CD4-positive, alpha-beta T cell treated with Interleukin-21 for 1 hour (primary cell): ENCODE measurements around the gene LAMB3.
A peak's percentile ranks its signal among the peaks of the same experiment; 100 is the strongest.
"Not testable (repeated sequence)": the region's sequence is repeated elsewhere in the genome, so short reads cannot be mapped to it uniquely, and the experiment has no call there.

Experiments used
- DNase-seq: peaks from one replicate; pipeline ENCODE4 v3.0.0-alpha.2; 2020

The LAMB3 gene

GRCh38 chr1:209652121-209652735 lies at the start of gene LAMB3:
LAMB3 (minus strand) TSS chr1:209652425; CDS start chr1:209650944, 1,481 bp downstream.
- no peak for DNase-seq

DNA sequence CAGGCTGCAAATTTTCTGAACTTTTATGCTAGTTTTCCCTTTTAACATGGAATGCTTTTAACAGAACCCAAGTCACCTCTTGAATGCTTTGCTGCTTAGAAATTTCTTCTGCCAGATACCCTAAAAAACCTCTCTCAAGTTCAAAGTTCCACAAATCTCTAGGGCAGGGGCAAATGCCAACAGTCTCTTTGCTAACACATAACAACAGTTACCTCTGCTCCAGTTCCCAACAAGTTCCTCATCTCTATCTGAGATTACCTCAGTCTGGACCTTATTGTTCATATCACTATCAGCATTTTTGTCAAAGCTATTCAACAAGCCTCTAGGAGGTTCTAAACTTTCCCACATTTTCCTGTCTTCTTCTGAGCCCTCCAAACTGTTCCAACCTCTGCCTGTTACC lies 48.5 kb upstream of the LAMB3 start:
- DNase-seq = not testable (repeated sequence)

DNA sequence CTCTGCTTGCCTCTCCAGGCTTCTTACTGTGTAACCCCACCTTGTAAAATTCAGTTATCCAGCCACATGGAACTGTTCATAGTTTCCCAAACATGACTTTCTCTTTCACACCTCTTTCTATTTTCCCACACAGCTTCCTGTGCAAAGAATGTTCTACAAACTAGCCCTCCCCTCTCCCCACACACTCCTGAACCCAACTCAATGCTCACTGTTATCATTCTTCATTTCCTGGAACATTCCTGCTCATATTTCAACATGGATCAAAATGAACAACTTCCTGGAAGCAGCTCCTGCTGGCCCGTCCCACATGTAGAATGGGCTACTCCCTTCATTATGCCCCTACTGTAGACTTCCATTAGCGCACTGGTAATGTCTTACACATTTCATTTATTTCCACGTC lies 44.9 kb upstream of the LAMB3 start:
- DNase-seq = no peak

GRCh38 chr1:209696673-209697072 lies 44.4 kb upstream of the LAMB3 start:
- DNase-seq = no peak

DNA sequence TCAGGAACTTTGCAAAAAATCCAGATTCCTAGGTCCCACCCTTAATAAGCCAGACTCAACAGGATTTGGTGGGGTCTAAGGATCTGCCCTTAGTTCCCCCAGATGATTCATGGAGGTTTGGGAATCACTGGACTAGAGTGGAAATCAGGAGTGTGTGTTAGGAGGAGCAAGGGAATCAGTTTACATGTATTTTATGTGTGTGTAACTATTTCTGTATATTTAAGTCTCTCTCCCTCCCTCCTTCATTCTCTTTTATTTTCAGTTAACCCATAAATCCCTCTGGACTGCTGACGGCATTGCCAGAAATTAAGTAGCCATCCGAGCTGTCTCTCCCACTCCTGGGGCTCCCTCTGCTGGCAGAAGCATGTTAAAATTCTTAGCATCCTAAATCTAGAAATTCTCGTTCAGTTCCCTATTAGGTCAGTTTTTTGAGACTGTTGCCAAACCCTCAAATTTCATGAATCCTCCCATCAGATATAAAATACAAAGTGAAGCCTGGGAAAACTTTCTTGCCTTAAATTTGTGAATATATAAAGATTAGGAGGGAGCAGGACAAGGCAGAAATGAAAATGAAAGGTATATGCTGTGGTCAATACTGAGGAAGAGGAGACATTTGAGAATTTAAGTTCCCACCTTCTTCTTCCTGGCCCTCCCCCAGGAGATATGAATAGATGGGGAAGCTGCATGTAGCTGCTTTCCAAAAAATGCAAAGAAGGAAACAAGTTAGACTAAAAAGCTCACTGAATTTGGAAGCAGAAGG lies 40.7 kb upstream of the LAMB3 start:
- DNase-seq = peak; percentile 74

GRCh38 chr1:209692296-209692695 lies 40.1 kb upstream of the LAMB3 start:
- no peak for DNase-seq

- DNase-seq = no peak
Measured at GRCh38 chr1:209691237-209691636, 39.0 kb upstream of the LAMB3 start.

GRCh38 chr1:209689477-209689876 lies 37.3 kb upstream of the LAMB3 start:
- no peak for DNase-seq

GRCh38 chr1:209688746-209689234 lies 36.6 kb upstream of the LAMB3 start:
- no peak for DNase-seq

- no peak for DNase-seq
Measured at GRCh38 chr1:209686322-209686721, 34.1 kb upstream of the LAMB3 start.

DNA sequence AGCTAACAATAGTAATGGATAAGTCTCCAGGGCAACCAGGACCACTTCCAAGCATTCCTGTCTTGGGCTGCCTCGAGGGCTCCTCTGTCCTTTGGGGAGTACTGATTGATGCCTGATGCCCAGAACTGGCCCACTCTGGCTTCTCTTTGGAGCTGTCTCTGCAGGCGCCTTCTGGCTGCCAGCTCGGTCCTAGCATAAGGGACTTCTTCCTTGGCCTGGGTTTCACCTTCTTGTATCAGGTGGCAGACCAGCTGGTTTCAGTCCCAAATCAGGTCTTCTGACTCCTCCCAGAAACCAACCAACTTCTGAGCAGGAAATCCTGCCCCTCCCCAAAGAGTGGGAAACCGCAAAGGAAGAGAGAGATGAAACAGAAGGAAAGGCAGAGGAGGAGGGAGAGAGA lies 33.6 kb upstream of the LAMB3 start:
- peak; percentile 62 for DNase-seq

DNA sequence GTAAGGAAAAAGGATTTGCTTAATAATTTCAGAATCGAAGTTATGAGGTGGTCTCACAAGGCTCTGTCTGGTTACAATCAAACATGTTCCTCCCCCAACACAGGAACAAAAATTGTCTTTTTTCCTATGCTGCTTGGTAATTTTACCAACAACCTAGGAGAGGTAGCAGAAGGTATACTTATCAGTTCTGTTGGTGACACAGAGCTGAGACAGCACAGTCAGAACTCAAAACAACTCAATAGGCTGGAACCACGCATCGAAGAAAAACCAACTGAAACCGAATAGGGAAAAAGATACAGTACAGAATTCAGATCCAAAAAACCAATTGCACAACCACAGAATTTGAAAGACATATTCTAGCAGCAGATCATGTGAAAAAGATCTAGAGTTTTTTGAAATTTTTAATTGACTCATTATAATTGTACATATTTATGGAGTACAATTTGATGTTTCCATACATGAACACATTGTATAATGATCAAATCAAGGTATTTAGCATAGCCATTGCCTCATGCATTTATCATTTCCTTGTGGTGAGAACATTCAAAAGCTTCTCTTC lies 26.8 kb upstream of the LAMB3 start:
- no peak for DNase-seq

DNA sequence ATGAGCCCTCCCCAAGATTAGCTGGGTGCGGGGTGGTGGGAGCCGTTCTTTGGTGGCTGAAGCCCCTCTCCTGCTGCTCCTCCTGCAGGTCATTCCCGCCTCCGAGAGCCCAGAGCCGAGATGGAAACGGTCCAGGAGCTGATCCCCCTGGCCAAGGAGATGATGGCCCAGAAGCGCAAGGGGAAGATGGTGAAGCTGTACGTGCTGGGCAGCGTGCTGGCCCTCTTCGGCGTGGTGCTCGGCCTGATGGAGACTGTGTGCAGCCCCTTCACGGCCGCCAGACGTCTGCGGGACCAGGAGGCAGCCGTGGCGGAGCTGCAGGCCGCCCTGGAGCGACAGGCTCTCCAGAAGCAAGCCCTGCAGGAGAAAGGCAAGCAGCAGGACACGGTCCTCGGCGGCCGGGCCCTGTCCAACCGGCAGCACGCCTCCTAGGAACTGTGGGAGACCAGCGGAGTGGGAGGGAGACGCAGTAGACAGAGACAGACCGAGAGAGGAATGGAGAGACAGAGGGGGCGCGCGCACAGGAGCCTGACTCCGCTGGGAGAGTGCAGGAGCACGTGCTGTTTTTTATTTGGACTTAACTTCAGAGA lies 23.4 kb upstream of the LAMB3 start:
- no peak for DNase-seq

- DNase-seq = peak; percentile 34
Measured at GRCh38 chr1:209674957-209675564, 22.8 kb upstream of the LAMB3 start, which contains the start of gene G0S2. G0S2 (plus strand) TSS chr1:209675412; CDS start chr1:209675685, 273 bp downstream.

GRCh38 chr1:209673631-209674417 lies 21.6 kb upstream of the LAMB3 start:
- DNase-seq = no peak

GRCh38 chr1:209672705-209673630 lies 20.7 kb upstream of the LAMB3 start:
- DNase-seq = peak; percentile 67

- no peak for DNase-seq
Measured at GRCh38 chr1:209670441-209671082, 18.3 kb upstream of the LAMB3 start.

GRCh38 chr1:209667708-209668107 lies 15.5 kb upstream of the LAMB3 start:
- DNase-seq = no peak

DNA sequence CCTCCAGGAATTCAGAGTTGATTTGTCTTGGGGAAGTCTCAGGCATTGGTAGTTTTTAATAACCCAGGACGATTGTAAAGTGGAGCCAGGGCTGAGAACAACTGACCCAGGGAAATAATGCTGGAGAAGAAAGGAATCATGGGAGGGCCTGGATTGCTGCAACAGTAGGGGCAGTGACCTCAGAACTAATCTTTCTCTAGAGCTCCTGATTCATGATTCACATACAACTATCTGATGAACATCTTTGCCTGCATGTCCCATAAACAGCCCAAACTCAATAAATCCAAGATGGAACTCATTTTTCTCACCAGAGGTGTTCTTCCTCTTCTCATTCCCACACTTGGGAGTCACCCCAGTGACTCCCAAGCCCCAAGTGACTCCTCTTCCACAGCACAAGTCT lies 14.9 kb upstream of the LAMB3 start:
- no peak for DNase-seq

DNA sequence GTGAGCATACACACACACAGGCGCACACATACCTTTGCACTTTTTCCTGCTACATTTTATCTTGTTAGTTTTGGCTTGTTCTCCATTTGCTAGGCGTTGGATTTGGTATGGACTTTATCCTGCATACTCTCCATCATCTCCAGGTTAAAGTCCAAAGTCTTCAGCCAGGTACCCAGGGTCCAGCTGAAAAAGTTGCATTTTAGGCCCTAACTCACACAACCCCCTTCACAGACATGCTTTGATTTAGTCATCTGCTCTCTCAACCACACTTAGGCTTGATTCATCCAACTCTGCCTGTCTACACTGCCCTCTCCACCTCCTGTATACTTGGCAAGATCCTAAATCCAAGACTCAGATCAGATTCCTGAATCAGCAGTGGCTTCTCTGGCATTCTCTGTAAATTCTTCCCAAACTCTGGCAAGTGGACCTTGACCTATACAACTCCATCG lies 10.7 kb upstream of the LAMB3 start:
- DNase-seq = no peak

DNA sequence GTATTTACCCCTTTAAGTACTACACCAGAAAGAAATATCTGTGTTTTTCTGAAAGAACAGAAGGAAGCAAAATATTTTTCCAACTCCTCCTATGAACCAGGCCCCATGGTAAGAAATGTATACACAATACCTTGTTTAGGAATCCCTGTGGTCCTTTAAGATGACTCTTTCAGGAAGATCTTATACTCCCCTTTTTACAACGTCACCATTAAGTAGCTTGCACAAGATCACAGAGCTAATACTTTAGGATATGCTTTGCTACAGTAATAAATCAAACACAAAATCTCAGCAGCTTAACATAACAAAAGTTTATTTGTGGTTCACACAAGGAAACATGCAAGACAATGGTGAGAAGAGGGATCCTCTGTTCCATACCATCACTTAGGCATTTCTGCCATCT lies 8.8 kb upstream of the LAMB3 start:
- no peak for DNase-seq
